Testis (tissue), 2 donors: Measurements from ENCODE around the gene NOC2L.

ENCODE experiments used
- POLR2A ChIP-seq: fragments of 450-650 bp; IDR thresholded peaks from one replicate; pipeline ENCODE4 v1.6.1; 2017; ENCODE audit warnings: antibody characterized with exemption, mild to moderate bottlenecking, moderate library complexity
- TF ChIP-seq, protein P1 (sequence below), 3 experiments: fragments of 450-650 bp in 2 of 3; fragments of 200-600 bp in 1 of 3; sonication (generic) in 1 of 3; IDR thresholded peaks; one replicate each; pipeline ENCODE4 v1.5.1; 2016 to 2019; ENCODE audit warnings: antibody characterized with exemption in 3 of 3, mild to moderate bottlenecking in 2 of 3, moderate library complexity in 1 of 3

DNA sequence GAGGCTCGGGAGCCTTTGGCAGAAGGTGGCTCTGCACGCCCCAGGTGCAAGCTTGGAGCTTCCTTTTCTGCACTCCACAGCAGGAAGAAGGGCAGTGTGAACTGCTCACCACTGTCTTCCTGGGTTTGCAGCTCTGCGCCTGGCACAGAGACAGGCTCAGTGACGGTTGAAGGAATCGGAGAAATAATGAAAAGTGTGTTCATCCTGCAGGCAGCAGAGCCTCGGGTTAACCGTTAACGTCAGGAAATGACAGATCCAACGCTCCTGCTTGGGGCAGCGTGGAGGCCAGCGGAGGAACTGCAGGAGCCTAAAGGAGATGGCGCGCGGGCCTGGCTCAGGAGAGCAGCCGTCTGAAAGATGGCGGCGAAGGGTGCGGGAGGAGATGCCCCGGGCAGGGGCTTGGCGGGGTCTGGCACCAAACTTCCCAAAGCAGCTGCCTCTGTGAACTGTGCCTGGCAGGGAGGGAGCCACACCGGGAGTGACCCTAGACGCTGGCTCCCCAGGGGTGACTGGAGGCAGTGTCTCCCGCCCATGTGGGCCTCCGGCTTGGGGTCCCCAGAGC lies 46.2 kb downstream of the NOC2L start:
- TF ChIP-seq, protein P1, sequence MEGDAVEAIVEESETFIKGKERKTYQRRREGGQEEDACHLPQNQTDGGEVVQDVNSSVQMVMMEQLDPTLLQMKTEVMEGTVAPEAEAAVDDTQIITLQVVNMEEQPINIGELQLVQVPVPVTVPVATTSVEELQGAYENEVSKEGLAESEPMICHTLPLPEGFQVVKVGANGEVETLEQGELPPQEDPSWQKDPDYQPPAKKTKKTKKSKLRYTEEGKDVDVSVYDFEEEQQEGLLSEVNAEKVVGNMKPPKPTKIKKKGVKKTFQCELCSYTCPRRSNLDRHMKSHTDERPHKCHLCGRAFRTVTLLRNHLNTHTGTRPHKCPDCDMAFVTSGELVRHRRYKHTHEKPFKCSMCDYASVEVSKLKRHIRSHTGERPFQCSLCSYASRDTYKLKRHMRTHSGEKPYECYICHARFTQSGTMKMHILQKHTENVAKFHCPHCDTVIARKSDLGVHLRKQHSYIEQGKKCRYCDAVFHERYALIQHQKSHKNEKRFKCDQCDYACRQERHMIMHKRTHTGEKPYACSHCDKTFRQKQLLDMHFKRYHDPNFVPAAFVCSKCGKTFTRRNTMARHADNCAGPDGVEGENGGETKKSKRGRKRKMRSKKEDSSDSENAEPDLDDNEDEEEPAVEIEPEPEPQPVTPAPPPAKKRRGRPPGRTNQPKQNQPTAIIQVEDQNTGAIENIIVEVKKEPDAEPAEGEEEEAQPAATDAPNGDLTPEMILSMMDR (IDR thresholded peaks at IDR 0.05): no peak
- no peak for TF ChIP-seq POLR2A
